Esophagus squamous epithelium (tissue), 4 donors: ENCODE measurements around the gene BDKRB1.

Experiments
- CTCF ChIP-seq, 6 experiments: fragments of 450-650 bp in 4 of 6; fragments of 200-600 bp in 2 of 6; sonication (generic) in 2 of 6; IDR thresholded peaks; one replicate each; pipeline ENCODE4 v1.5.1; 2016 to 2019; ENCODE audit warnings: antibody characterized with exemption in 6 of 6, mild to moderate bottlenecking in 4 of 6, moderate library complexity in 4 of 6
- POLR2A ChIP-seq, 4 donors: fragments of 450-650 bp; IDR thresholded peaks; one replicate each; pipeline ENCODE4 v1.6.1; 2017; ENCODE audit warnings: antibody characterized with exemption in 4 of 4, mild to moderate bottlenecking in 4 of 4, moderate library complexity in 3 of 4

- TF ChIP-seq POLR2A (IDR thresholded peaks at IDR 0.05) = no peak
- no peak for TF ChIP-seq CTCF (IDR thresholded peaks at IDR 0.05)
Measured at GRCh38 chr14:96261053-96261452, 5.0 kb downstream of the BDKRB1 start.
